ENCODE measurements around the gene CYP2C8.

- TF ChIP-seq CTCF (IDR thresholded peaks at IDR 0.05), result no peak
- no peak for TF ChIP-seq ZFX (IDR thresholded peaks at IDR 0.05; ENCODE audit: borderline replicate concordance)
These were observed 33.7 kb downstream of the CYP2C8 start for GRCh38 chr10:95035332-95036295.

Measured in 22Rv1 (cell line).